Liver (tissue), 9 donors: ENCODE data around the gene PRAC1. TPM values are rescaled to one million over a fixed set of nuclear protein-coding genes. Genes with fewer than 3 reads are reported as not detected.

Source experiments
- DNase-seq: peaks from one replicate; pipeline ENCODE4 v3.0.0-alpha.2; 2017; ENCODE audit warnings: low spot score
- H3K27ac ChIP-seq, 2 donors: one replicate each; pipeline ENCODE4 v1.7.0; 2013; ENCODE audit warnings: inconsistent platforms in 2 of 2, low read length in 2 of 2, control low read depth in 1 of 2, low read depth in 1 of 2, mild to moderate bottlenecking in 1 of 2
- H3K27me3 ChIP-seq, 4 donors: one replicate each; pipeline versions ENCODE4 v1.6.1 to v1.7.0; 2013; ENCODE audit warnings: low read length in 3 of 4, inconsistent platforms in 1 of 4, mild to moderate bottlenecking in 1 of 4, moderate library complexity in 1 of 4; ENCODE audit not compliant: control insufficient read depth in 4 of 4, insufficient read depth in 4 of 4
- H3K36me3 ChIP-seq, 4 donors: one replicate each; pipeline versions ENCODE4 v1.6.1 to v1.7.0; 2013; ENCODE audit warnings: low read length in 3 of 4, mild to moderate bottlenecking in 3 of 4, low read depth in 1 of 4, moderate library complexity in 1 of 4; ENCODE audit not compliant: control insufficient read depth in 4 of 4, insufficient read depth in 3 of 4
- H3K4me1 ChIP-seq, 4 donors: one replicate each; pipeline versions ENCODE4 v1.6.1 to v1.7.0; 2013; ENCODE audit warnings: low read length in 3 of 4, mild to moderate bottlenecking in 3 of 4, moderate library complexity in 1 of 4; ENCODE audit not compliant: control insufficient read depth in 4 of 4, insufficient read depth in 4 of 4
- H3K4me3 ChIP-seq, 3 donors: one replicate each; pipeline versions ENCODE4 v1.6.1 to v1.7.0; 2013; ENCODE audit warnings: low read length in 3 of 3, control low read depth in 1 of 3, low read depth in 1 of 3, mild to moderate bottlenecking in 1 of 3
- H3K9ac ChIP-seq, 2 donors: one replicate each; pipeline ENCODE4 v1.7.0; 2013; ENCODE audit warnings: low read length in 2 of 2, mild to moderate bottlenecking in 2 of 2, moderate library complexity in 2 of 2, control low read depth in 1 of 2, low read depth in 1 of 2
- H3K9me3 ChIP-seq, 4 donors: one replicate each; pipeline versions ENCODE4 v1.6.1 to v1.7.0; 2013; ENCODE audit warnings: low read length in 3 of 4; ENCODE audit not compliant: control insufficient read depth in 4 of 4
- EGR1 ChIP-seq, 2 donors: IDR thresholded peaks; 2 replicates each; pipeline ENCODE4 v1.6.1; 2016 to 2018; ENCODE audit warnings: antibody characterized with exemption in 2 of 2, low read depth in 2 of 2
- FOXA1 ChIP-seq: IDR thresholded peaks from 2 replicates; pipeline ENCODE4 v1.6.1; 2016; ENCODE audit warnings: antibody characterized with exemption
- FOXA2 ChIP-seq: IDR thresholded peaks from 2 replicates; pipeline ENCODE4 v1.6.1; 2016; ENCODE audit warnings: antibody characterized with exemption
- GABPA ChIP-seq, 2 donors: IDR thresholded peaks in 1 of 2; conservative IDR thresholded peaks in 1 of 2; 2 replicates each; pipeline ENCODE4 v1.6.1; 2016; ENCODE audit warnings: antibody characterized with exemption in 2 of 2, mild to moderate bottlenecking in 1 of 2, moderate library complexity in 1 of 2
- HNF4A ChIP-seq, 2 donors: conservative IDR thresholded peaks; 2 replicates each; pipeline ENCODE4 v1.6.1; 2016; ENCODE audit warnings: antibody characterized with exemption in 2 of 2, mild to moderate bottlenecking in 2 of 2
- JUND ChIP-seq, 2 donors: IDR thresholded peaks; 2 replicates each; pipeline ENCODE4 v1.6.1; 2016; ENCODE audit warnings: antibody characterized with exemption in 2 of 2
- NR2F2 ChIP-seq: IDR thresholded peaks from 2 replicates; pipeline ENCODE4 v1.6.1; 2016; ENCODE audit warnings: antibody characterized with exemption
- RAD21 ChIP-seq, 2 donors: IDR thresholded peaks; 2 replicates each; pipeline ENCODE4 v1.6.1; 2016; ENCODE audit warnings: antibody characterized with exemption in 2 of 2, mild to moderate bottlenecking in 2 of 2
- RXRA ChIP-seq, 2 donors: IDR thresholded peaks; 2 replicates each; pipeline ENCODE4 v1.6.1; 2017 to 2018; ENCODE audit warnings: antibody characterized with exemption in 2 of 2, mild to moderate bottlenecking in 1 of 2
- SP1 ChIP-seq: IDR thresholded peaks from 2 replicates; pipeline ENCODE4 v1.6.1; 2018; ENCODE audit warnings: antibody characterized with exemption, mild to moderate bottlenecking
- TAF1 ChIP-seq: conservative IDR thresholded peaks from 2 replicates; pipeline ENCODE4 v1.6.1; 2016; ENCODE audit warnings: antibody characterized with exemption, mild to moderate bottlenecking
- YY1 ChIP-seq: IDR thresholded peaks from 2 replicates; pipeline ENCODE4 v1.6.1; 2016; ENCODE audit warnings: antibody characterized with exemption, mild to moderate bottlenecking
- WGBS: extraction: QIAGEN DNeasy Blood & Tissue Kit; methylation state at CpG from one replicate; pipeline ENCODE4 v1.1.7; 2013; 5-methylcytosine and 5-hydroxymethylcytosine counted together
- polyA plus RNA-seq, 2 donors: library from polyadenylated mRNA; stranded (reverse) in 1 of 2; unstranded in 1 of 2; fragments of 200-250 nt in 1 of 2; fragments of >200 nt in 1 of 2; fragmentation: Nextera tagmentation in 1 of 2; extraction: Ambion mirVana in 1 of 2; gene quantifications; one replicate each; pipeline versions ENCODE4 v1.2.1 to v1.2.3, GENCODE V29; 2013 to 2015
- total RNA-seq, 2 donors: library from RNA; depleted of rRNA; stranded (reverse); fragments of >200 nt; gene quantifications; one replicate each; pipeline ENCODE4 v1.2.3, GENCODE V29; 2014
- TF ChIP-seq, protein P1 (sequence below): IDR thresholded peaks from 2 replicates; pipeline ENCODE4 v1.6.1; 2016; ENCODE audit warnings: antibody characterized with exemption
- TF ChIP-seq, protein P2 (sequence below): IDR thresholded peaks from 2 replicates; pipeline ENCODE4 v1.6.1; 2016; ENCODE audit warnings: antibody characterized with exemption
- TF ChIP-seq, protein P3 (sequence below): fragments of 150-350 bp; IDR thresholded peaks from 2 replicates; pipeline ENCODE4 v1.5.1; 2017; ENCODE audit warnings: improper control_type of control experiment, low read depth, low read length; ENCODE audit not compliant: missing input control
- TF ChIP-seq, protein P4 (sequence below): IDR thresholded peaks from 2 replicates; pipeline ENCODE4 v1.6.1; 2016; ENCODE audit warnings: antibody characterized with exemption
- TF ChIP-seq, protein P5 (sequence below): IDR thresholded peaks from 2 replicates; pipeline ENCODE4 v1.6.1; 2016; ENCODE audit warnings: antibody characterized with exemption, mild to moderate bottlenecking
- donor health status: healthy.
- donor health status: healthy.
- donor health status: healthy.
- donor health status: healthy.
- donor health status: healthy.

Gene PRAC1
- total and polyA plus RNA-seq, 4 donors, result not detected

DNA sequence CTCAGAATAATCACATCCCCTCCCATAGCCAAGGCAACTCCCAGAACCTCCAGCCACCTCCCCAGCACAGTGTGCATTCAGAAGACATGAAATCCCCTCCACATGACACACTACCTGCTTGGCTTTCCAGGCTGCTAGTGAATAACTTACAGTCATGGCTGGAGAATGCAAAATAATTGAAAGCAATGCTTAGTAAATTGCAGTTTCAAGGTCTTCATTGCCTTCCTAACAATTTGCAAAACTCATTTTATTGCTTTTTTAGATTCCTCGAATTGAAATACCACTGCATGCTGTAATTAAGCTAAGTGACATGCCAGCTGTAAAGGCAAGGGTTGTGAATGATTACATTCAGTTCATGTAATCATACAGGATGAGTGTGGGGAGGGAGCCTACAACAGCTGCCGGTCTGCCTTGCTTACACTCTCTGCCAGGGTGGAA is 35.2 kb upstream of the PRAC1 start (continued):
- no peak for TF ChIP-seq FOXA1

DNA sequence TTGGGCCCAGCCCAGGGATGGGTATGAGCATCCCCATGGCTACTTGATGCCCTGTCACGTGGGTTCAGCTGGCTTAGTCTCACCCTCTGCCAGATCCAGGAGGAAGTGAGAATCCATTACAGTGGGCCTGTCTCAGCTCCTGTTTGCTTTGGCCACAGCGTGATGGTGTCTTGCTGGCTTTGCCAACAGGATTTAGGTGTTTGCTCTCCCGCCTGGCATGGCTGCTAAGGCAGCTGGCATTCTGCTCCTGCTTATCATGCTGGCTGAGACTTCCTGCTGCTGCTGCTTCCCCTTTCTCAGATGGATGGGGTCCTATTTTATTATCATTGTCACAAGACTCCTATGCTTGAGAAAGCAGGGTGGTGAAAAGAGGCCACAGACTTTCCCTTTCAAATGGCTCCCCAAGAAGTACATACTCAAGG is 34.5 kb upstream of the PRAC1 start:
- TF ChIP-seq, protein P1, sequence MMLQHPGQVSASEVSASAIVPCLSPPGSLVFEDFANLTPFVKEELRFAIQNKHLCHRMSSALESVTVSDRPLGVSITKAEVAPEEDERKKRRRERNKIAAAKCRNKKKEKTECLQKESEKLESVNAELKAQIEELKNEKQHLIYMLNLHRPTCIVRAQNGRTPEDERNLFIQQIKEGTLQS, result no peak
- DNase-seq, result no peak
- Histone ChIP-seq H3K27ac (no peak overlapping the region), H3K27me3 (peaks cover 0 to 46% (median 12%) of the 10 kb centered on the region in 4 donors), H3K9me3 (no peaks in the 10 kb centered on the region), H3K36me3 (no peaks in the 10 kb centered on the region), H3K4me3 (no peak overlapping the region), H3K4me1 (peaks cover 2 to 7% (median 4%) of the 10 kb centered on the region in 4 donors), H3K9ac (no peak overlapping the region)
- 30% methylated on average over 3 of the region's 3 CpGs for WGBS

DNA sequence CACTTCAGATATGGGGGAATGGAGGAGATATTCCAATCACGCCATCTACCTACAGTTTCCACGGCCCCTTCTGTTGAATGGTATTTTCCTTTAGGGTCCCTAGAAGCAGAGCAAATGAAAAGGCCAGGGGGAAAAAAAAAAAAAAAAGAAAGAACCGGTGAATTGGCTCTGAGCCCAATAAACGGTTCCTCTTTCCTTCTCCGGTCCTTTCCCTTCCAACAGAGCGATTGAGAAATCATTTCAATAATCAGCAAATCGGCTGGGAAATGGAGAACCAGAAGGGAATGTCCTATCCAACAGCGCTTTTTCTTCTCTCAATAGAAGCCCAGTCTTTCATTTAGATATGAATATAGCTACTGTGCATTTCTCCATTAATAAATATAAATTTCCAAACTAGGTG is 33.0 kb upstream of the PRAC1 start:
- H3K36me3 ChIP-seq, result no peaks in the 10 kb centered on the region
- no peak overlapping the region for H3K9ac ChIP-seq
- H3K27me3 ChIP-seq, result peaks cover 2 to 51% (median 16%) of the 10 kb centered on the region in 4 donors
- DNase-seq, result no peak
- H3K27ac ChIP-seq, result no peak overlapping the region
- TF ChIP-seq, protein P2, sequence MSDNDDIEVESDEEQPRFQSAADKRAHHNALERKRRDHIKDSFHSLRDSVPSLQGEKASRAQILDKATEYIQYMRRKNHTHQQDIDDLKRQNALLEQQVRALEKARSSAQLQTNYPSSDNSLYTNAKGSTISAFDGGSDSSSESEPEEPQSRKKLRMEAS, result no peak
- TF ChIP-seq, protein P1, result no peak
- TF ChIP-seq FOXA2 (no peak), TAF1 (no peak), NR2F2 (no peak), EGR1 (IDR thresholded peaks at IDR 0.05; ENCODE audit: low read depth in 2 of 2) (no peak), YY1 (no peak), RAD21 (IDR thresholded peaks at IDR 0.05) (no peak), RXRA (IDR thresholded peaks at IDR 0.05) (no peak)
- TF ChIP-seq, protein P3, sequence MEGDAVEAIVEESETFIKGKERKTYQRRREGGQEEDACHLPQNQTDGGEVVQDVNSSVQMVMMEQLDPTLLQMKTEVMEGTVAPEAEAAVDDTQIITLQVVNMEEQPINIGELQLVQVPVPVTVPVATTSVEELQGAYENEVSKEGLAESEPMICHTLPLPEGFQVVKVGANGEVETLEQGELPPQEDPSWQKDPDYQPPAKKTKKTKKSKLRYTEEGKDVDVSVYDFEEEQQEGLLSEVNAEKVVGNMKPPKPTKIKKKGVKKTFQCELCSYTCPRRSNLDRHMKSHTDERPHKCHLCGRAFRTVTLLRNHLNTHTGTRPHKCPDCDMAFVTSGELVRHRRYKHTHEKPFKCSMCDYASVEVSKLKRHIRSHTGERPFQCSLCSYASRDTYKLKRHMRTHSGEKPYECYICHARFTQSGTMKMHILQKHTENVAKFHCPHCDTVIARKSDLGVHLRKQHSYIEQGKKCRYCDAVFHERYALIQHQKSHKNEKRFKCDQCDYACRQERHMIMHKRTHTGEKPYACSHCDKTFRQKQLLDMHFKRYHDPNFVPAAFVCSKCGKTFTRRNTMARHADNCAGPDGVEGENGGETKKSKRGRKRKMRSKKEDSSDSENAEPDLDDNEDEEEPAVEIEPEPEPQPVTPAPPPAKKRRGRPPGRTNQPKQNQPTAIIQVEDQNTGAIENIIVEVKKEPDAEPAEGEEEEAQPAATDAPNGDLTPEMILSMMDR, result no peak
- no peaks in the 10 kb centered on the region for H3K9me3 ChIP-seq
- WGBS, result 16% methylated on average over 8 of the region's 8 CpGs
- H3K4me1 ChIP-seq, result peaks cover 2 to 7% (median 4%) of the 10 kb centered on the region in 4 donors
- H3K4me3 ChIP-seq, result no peak overlapping the region

DNA sequence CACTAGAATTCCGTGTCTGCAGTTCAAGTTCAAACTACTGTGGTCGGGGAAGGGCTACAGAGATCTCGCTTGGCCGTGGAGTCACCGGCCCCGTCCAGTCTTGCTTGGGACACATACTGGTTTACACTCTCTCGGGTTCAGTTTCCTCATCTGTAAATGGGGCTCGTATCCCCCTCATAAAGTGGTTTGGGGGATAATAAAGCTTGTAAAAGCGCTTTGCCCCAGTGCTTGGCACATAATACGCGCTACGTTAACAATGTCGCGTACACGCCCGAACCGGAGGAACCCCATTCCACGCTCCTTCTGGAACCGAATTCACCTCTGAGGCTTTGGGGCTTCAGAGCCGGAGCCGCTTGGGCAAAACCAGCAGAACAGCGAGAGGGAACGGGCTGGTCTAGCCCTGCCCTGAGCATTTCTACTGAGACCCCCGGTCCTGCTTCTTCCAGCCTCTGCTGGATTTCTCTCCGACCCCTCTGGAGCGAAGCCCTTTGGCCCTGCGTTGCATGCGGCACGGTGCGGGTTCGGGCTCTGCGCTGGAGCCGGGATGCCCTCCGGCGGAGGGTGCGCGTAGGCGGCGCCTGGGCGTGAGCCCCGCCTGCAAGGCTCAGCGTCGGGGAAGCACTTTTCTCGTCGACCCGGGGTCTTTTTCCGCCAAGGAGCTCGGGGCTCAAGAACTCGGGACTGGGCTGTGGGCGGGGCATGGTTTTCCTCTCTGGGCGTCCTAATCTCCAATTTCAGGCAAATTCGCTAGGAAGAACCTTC is 32.4 kb upstream of the PRAC1 start:
- 10% methylated on average over 52 of the region's 52 CpGs for WGBS
- DNase-seq, result no peak
- TF ChIP-seq JUND (IDR thresholded peaks at IDR 0.05) (no peak), GABPA (IDR thresholded peaks at IDR 0.05 in 1 of 2, conservative IDR thresholded peaks at IDR 0.05 in 1 of 2) (no peak), YY1 (no peak), RAD21 (IDR thresholded peaks at IDR 0.05) (no peak), HNF4A (conservative IDR thresholded peaks at IDR 0.05) (no peak), EGR1 (IDR thresholded peaks at IDR 0.05; ENCODE audit: low read depth in 2 of 2) (no peak), SP1 (no peak), RXRA (IDR thresholded peaks at IDR 0.05) (no peak), FOXA1 (no peak)
- TF ChIP-seq, protein P4, sequence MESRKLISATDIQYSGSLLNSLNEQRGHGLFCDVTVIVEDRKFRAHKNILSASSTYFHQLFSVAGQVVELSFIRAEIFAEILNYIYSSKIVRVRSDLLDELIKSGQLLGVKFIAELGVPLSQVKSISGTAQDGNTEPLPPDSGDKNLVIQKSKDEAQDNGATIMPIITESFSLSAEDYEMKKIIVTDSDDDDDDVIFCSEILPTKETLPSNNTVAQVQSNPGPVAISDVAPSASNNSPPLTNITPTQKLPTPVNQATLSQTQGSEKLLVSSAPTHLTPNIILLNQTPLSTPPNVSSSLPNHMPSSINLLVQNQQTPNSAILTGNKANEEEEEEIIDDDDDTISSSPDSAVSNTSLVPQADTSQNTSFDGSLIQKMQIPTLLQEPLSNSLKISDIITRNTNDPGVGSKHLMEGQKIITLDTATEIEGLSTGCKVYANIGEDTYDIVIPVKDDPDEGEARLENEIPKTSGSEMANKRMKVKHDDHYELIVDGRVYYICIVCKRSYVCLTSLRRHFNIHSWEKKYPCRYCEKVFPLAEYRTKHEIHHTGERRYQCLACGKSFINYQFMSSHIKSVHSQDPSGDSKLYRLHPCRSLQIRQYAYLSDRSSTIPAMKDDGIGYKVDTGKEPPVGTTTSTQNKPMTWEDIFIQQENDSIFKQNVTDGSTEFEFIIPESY, result no peak
- TF ChIP-seq, protein P5, sequence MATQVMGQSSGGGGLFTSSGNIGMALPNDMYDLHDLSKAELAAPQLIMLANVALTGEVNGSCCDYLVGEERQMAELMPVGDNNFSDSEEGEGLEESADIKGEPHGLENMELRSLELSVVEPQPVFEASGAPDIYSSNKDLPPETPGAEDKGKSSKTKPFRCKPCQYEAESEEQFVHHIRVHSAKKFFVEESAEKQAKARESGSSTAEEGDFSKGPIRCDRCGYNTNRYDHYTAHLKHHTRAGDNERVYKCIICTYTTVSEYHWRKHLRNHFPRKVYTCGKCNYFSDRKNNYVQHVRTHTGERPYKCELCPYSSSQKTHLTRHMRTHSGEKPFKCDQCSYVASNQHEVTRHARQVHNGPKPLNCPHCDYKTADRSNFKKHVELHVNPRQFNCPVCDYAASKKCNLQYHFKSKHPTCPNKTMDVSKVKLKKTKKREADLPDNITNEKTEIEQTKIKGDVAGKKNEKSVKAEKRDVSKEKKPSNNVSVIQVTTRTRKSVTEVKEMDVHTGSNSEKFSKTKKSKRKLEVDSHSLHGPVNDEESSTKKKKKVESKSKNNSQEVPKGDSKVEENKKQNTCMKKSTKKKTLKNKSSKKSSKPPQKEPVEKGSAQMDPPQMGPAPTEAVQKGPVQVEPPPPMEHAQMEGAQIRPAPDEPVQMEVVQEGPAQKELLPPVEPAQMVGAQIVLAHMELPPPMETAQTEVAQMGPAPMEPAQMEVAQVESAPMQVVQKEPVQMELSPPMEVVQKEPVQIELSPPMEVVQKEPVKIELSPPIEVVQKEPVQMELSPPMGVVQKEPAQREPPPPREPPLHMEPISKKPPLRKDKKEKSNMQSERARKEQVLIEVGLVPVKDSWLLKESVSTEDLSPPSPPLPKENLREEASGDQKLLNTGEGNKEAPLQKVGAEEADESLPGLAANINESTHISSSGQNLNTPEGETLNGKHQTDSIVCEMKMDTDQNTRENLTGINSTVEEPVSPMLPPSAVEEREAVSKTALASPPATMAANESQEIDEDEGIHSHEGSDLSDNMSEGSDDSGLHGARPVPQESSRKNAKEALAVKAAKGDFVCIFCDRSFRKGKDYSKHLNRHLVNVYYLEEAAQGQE, result no peak

More for the DNA sequence above, 32.4 kb upstream of the PRAC1 start:
- Histone ChIP-seq H3K36me3 (no peaks in the 10 kb centered on the region), H3K9me3 (no peaks in the 10 kb centered on the region), H3K9ac (no peak overlapping the region), H3K27me3 (peaks cover 5 to 58% (median 20%) of the 10 kb centered on the region in 4 donors), H3K27ac (no peak overlapping the region), H3K4me1 (peaks cover 2 to 7% (median 4%) of the 10 kb centered on the region in 4 donors), H3K4me3 (no peak overlapping the region)
